Endodermal cell (in vitro differentiated cells): ENCODE measurements around the gene CDON. TPM values are rescaled to one million over a fixed set of nuclear protein-coding genes. Genes with fewer than 3 reads are reported as not detected.
A peak's percentile ranks its signal among the peaks of the same experiment; 100 is the strongest.

Experiments
- DNase-seq: peaks from one replicate; pipeline ENCODE4 v3.0.0-alpha.2; 2017
- H3K27ac ChIP-seq: 2 replicates; pipeline ENCODE4 v1.5.1; 2013; ENCODE audit warnings: mild to moderate bottlenecking, low read depth, low read length, moderate library complexity
- H3K27me3 ChIP-seq: 2 replicates; pipeline ENCODE4 v1.6.1; 2013; ENCODE audit warnings: mild to moderate bottlenecking, low read length, moderate library complexity; ENCODE audit not compliant: insufficient read depth, control insufficient read depth, poor library complexity, severe bottlenecking
- H3K36me3 ChIP-seq: 2 replicates; pipeline ENCODE4 v1.7.0; 2013; ENCODE audit warnings: mild to moderate bottlenecking, low read length, moderate library complexity; ENCODE audit not compliant: control insufficient read depth, insufficient read depth
- H3K4me1 ChIP-seq: one replicate; pipeline ENCODE4 v1.7.0; 2013; ENCODE audit warnings: low read length; ENCODE audit not compliant: control insufficient read depth, insufficient read depth
- H3K4me3 ChIP-seq: 2 replicates; pipeline ENCODE4 v1.5.1; 2013; ENCODE audit warnings: mild to moderate bottlenecking, low read length, moderate library complexity
- H3K9ac ChIP-seq: 2 replicates; pipeline ENCODE4 v1.6.1; 2013; ENCODE audit warnings: mild to moderate bottlenecking, low read length, moderate library complexity; ENCODE audit not compliant: poor library complexity, severe bottlenecking; ENCODE audit errors: extremely low read depth
- H3K9me3 ChIP-seq: 2 replicates; pipeline ENCODE4 v1.6.1; 2013; ENCODE audit warnings: mild to moderate bottlenecking, low read length, moderate library complexity; ENCODE audit not compliant: control insufficient read depth
- H3K27ac Mint-ChIP-seq: 2 replicates; pipeline ENCODE4 v1.8.0; 2020; ENCODE audit warnings: mixed read lengths
- H3K27me3 Mint-ChIP-seq: 2 replicates; pipeline ENCODE4 v1.8.0; 2021; ENCODE audit warnings: mild to moderate bottlenecking, mixed read lengths; ENCODE audit not compliant: insufficient read depth
- H3K36me3 Mint-ChIP-seq: 2 replicates; pipeline ENCODE4 v1.8.0; 2020; ENCODE audit warnings: low read depth, mixed read lengths
- H3K4me1 Mint-ChIP-seq: 2 replicates; pipeline ENCODE4 v1.8.0; 2020; ENCODE audit warnings: mixed read lengths
- H3K4me3 Mint-ChIP-seq: 2 replicates; pipeline ENCODE4 v1.8.0; 2020; ENCODE audit warnings: mild to moderate bottlenecking, moderate library complexity, mixed read lengths
- H3K9me3 Mint-ChIP-seq: 2 replicates; pipeline ENCODE4 v1.8.0; 2020; ENCODE audit warnings: mild to moderate bottlenecking, mixed read lengths
- WGBS, 2 experiments: methylation state at CpG; one replicate each; pipeline versions ENCODE4 v1.1.5 to v1.1.7; 2013; ENCODE audit warnings: missing lambda C conversion rate in 2 of 2, mixed read lengths in 1 of 2; ENCODE audit not compliant: insufficient coverage in 1 of 2, insufficient read length in 1 of 2; 5-methylcytosine and 5-hydroxymethylcytosine counted together
- total RNA-seq, 2 donors: library from RNA; stranded (reverse); fragmentation: NEBNext Ultra II Directional in 1 of 2; extraction: Animal tissue kit (Norgen Biotek cat#: 25700) in 1 of 2; gene quantifications; 2 replicates in 1 of 2; 3 replicates in 1 of 2; pipeline ENCODE4 v1.2.1, GENCODE V29; 2021
- TF ChIP-seq, protein P1 (sequence below): fragments of 200-600 bp; sonication (generic); conservative IDR thresholded peaks from 2 replicates; pipeline ENCODE4 v1.5.0; 2021; ENCODE audit warnings: antibody characterized with exemption, mild to moderate bottlenecking

The CDON gene
- total RNA-seq, 2 donors from 2014 or later, result 19.2 to 24.5 TPM

GRCh38 chr11:125998267-125998666, 64.4 kb downstream of the CDON start:
- no peak overlapping the region for H3K4me3 Mint-ChIP-seq
- H3K36me3 Mint-ChIP-seq, result peaks cover 32% of the 10 kb centered on the region
- no peaks in the 10 kb centered on the region for H3K4me1 ChIP-seq
- H3K27me3 ChIP-seq, result no peaks in the 10 kb centered on the region
- H3K9ac ChIP-seq, result no peak overlapping the region
- H3K4me1 Mint-ChIP-seq, result no peaks in the 10 kb centered on the region
- H3K27ac ChIP-seq, result no peak overlapping the region
- peak; percentile 54 for DNase-seq
- no peaks in the 10 kb centered on the region for H3K9me3 Mint-ChIP-seq
- 91 to 96% methylated on average over 5 of the region's 5 CpGs for WGBS, 2 experiments
- TF ChIP-seq, protein P1, sequence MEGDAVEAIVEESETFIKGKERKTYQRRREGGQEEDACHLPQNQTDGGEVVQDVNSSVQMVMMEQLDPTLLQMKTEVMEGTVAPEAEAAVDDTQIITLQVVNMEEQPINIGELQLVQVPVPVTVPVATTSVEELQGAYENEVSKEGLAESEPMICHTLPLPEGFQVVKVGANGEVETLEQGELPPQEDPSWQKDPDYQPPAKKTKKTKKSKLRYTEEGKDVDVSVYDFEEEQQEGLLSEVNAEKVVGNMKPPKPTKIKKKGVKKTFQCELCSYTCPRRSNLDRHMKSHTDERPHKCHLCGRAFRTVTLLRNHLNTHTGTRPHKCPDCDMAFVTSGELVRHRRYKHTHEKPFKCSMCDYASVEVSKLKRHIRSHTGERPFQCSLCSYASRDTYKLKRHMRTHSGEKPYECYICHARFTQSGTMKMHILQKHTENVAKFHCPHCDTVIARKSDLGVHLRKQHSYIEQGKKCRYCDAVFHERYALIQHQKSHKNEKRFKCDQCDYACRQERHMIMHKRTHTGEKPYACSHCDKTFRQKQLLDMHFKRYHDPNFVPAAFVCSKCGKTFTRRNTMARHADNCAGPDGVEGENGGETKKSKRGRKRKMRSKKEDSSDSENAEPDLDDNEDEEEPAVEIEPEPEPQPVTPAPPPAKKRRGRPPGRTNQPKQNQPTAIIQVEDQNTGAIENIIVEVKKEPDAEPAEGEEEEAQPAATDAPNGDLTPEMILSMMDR, result no peak
- H3K9me3 ChIP-seq, result no peaks in the 10 kb centered on the region
- H3K27me3 Mint-ChIP-seq, result no peaks in the 10 kb centered on the region
- no peak overlapping the region for H3K27ac Mint-ChIP-seq
- H3K36me3 ChIP-seq, result no peaks in the 10 kb centered on the region
- H3K4me3 ChIP-seq, result no peak overlapping the region

DNA sequence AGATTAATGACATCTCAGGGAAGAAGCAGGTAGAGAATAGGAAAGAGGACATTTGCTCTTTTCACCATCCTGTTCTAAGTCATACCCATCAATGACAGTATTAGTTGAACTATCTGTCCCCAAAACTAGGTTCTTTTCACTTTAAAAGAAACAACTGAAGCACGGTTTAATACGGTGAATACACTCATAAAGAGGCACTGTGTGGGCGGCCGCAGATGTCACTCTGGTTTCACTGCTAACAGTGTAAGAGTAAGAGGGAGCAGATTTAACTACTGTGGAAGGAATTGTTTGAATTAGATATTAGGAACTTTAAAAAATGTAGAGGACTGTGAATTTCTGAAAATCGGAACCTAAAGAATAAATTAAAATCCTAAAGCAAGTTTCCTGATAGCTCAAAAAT, 67.4 kb downstream of the CDON start:
- Mint-ChIP-seq H3K9me3 (no peaks in the 10 kb centered on the region), H3K27ac (no peak overlapping the region), H3K36me3 (peaks cover 26% of the 10 kb centered on the region), H3K4me3 (no peak overlapping the region), H3K4me1 (peaks cover 7% of the 10 kb centered on the region), H3K27me3 (no peaks in the 10 kb centered on the region)
- no peaks in the 10 kb centered on the region for H3K9me3 ChIP-seq
- no peak overlapping the region for H3K9ac ChIP-seq
- H3K27ac ChIP-seq, result no peak overlapping the region
- H3K4me3 ChIP-seq, result no peak overlapping the region
- H3K27me3 ChIP-seq, result no peaks in the 10 kb centered on the region
- WGBS, 2 experiments, result 91 to 94% methylated on average over 4 to 5 of the region's 5 CpGs
- TF ChIP-seq, protein P1, result no peak
- DNase-seq, result no peak
- no peaks in the 10 kb centered on the region for H3K4me1 ChIP-seq
- H3K36me3 ChIP-seq, result no peaks in the 10 kb centered on the region

- 94 to 100% methylated on average over 4 to 5 of the region's 5 CpGs for WGBS, 2 experiments
- H3K36me3 ChIP-seq, result no peaks in the 10 kb centered on the region
- no peaks in the 10 kb centered on the region for H3K27me3 Mint-ChIP-seq
- no peaks in the 10 kb centered on the region for H3K9me3 Mint-ChIP-seq
- H3K9me3 ChIP-seq, result no peaks in the 10 kb centered on the region
- no peak overlapping the region for H3K9ac ChIP-seq
- H3K4me3 ChIP-seq, result no peak overlapping the region
- no peak overlapping the region for H3K4me3 Mint-ChIP-seq
- no peak for DNase-seq
- H3K27ac Mint-ChIP-seq, result no peak overlapping the region
- peaks cover 24% of the 10 kb centered on the region for H3K36me3 Mint-ChIP-seq
- TF ChIP-seq, protein P1, result no peak
- no peak overlapping the region for H3K27ac ChIP-seq
- no peaks in the 10 kb centered on the region for H3K27me3 ChIP-seq
- no peaks in the 10 kb centered on the region for H3K4me1 ChIP-seq
- H3K4me1 Mint-ChIP-seq, result peaks cover 10% of the 10 kb centered on the region
These were observed 68.2 kb downstream of the CDON start for GRCh38 chr11:125994509-125994908.
